ENCODE data around the gene LRRFIP1.
"Not testable (repeated sequence)": the region's sequence is repeated elsewhere in the genome, so short reads cannot be mapped to it uniquely, and the experiment has no call there.

The LRRFIP1 gene, protein sequence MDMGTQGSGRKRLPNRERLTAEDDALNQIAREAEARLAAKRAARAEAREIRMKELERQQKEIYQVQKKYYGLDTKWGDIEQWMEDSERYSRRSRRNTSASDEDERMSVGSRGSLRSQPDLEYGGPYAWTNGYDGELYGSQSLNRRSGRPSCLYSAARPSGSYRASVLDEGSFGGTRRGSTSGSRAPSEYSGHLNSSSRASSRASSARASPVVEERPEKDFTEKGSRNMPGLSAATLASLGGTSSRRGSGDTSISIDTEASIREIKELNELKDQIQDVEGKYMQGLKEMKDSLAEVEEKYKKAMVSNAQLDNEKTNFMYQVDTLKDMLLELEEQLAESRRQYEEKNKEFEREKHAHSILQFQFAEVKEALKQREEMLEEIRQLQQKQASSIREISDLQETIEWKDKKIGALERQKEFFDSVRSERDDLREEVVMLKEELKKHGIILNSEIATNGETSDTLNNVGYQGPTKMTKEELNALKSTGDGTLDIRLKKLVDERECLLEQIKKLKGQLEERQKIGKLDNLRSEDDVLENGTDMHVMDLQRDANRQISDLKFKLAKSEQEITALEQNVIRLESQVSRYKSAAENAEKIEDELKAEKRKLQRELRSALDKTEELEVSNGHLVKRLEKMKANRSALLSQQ

DNA sequence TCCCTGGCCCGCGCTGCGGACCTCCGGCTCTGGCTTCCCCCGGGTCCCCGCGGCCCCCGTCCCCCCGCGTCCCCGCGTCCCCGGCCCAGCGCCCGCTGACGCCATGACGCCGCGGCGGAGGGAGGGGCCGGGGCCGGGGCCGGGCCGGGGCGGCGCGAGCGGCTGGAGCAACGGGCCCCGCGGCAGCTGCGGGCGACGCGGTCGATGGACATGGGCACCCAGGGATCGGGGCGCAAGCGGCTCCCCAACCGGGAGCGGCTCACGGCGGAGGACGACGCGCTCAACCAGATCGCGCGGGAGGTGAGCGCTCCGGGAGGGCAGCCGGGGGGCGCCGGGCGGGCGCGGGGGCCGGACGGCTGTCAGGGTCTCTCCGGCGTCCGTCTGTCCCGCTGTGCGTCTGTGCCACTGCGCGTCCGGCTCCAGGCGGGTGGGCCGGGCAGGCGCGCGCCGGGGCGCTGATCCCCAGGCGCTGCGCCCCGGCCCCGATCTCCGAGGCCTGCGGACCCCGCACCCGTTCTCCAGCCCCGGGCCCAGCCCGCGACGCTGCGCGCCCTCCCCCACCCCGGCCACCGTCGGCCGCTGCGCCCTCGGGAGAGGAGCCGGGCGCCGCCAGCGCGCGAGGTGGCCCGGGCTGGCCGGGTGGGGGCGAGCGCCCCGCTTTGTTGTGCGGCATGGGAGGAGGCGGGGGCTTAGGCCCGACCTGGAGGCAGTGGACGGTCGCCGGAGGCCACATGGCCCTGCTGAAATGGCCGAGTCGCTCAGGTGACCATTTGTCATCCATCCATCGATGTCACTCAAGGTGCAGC, at the start of gene LRRFIP1:
Gene LRRFIP1, plus strand, starts transcription at position 147 of the 806 bp plus-strand sequence. Its CDS starts 58 bp downstream, at position 205.
- DNase-seq: no peak

DNA sequence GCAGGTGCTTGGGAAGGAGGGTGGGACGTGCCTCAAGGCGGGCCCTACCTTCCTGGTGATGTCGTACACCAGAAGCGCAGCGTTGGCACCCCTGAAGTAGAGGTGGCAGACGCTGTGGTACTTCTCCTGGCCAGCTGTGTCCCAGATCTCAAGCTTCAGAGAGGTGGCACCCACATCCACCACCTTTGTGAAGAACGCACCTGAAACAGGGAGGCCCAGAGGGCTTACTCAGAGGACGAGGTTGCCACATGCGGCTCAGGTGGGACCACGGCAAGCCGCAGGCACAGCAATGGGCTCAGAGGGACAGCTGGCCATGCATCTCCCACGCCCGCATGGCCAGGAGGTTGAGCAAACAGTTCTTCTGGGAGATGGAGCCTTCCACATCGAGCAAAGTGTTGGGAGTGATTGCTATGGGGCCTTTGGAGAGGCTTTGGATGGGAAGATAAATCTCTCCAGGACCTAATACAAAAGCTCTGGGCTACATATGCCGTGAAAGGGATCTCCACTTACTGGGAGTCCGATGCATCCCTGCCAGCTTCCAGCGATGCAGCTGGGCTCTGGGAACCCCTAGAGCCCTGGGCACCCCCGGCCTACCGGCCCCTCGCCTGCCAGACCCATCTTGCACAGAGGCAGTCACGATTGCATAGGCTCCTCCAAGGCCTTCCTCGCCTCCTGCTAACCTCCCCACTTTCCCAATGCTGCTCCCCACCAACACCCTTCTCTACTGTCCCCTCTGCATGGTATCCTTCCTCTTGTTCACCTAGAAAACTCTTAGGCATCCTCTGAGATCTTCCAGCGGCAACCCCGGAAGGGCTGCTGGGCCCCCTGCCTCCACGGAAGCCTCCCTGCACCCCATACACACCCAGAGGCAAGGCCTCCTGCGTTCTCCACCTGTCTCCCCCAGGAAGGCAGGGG, 49.2 kb upstream of the LRRFIP1 start:
- DNase-seq: no peak

DNA sequence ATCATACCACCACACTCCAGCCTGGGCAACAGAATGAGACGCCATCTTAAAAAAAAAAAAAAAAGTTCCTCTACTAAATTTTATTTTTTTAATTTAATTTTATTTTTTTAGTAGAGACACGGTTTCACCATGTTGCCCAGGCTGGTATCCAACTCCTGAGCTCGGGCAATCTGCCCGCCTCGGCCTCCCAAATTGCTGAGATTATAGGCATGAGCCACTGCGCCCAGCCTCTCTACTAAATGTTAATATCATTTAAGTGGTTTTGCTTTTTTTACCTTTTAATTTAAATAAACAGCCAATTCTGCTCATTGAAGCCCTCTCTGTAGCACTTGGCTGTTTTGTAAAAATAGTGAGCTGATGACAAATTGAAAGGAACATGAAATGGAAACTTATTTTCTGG, 46.1 kb upstream of the LRRFIP1 start:
- no peak for DNase-seq

DNA sequence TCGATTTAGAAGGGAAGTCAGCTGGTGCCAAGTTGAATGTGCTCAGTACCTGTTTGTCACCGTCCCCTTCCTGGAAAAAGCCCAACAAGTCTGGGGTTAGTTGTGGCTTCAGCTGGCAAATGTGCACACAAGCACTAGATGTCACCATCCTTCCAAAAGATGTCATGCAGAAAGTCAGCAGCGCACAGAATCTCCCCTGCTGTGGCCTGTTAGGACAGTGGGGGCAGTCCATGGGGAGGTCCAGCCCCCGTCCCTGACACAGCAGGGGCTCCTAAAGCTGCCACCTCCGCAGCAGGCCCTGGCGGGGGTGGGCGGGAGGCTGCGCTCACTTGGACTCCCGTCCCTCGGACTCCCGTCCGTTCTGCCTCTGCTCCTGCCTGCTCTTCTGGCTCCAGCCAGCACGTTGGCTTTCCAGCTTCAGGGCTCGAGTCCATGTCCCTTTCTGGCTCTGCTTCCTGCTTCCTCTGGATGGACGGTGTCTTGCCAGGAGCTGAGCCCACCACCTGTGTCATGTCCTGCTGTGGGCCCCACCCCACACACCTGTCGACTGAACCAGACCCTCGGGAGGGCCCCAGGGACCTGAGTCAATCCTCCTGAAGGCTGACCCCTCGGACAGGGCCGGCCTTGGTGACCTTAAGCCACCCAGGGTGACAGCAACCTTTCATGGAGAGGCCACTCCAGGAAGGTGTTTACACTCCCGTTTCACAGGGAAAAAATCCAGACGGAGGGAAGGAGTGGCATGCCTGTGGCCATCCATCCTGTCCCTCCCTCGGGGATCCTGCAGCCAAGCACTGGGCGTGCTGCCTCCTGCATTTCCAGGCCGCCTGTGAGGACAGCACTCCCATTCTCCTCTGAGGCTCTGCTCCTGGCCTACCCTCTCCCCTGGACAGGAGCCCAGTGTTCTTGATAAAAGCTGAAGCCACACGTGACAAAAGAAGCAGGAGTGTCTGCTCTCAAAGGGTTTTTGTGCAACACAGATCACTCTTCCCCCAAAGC, 45.3 kb upstream of the LRRFIP1 start:
- DNase-seq: no peak

DNA sequence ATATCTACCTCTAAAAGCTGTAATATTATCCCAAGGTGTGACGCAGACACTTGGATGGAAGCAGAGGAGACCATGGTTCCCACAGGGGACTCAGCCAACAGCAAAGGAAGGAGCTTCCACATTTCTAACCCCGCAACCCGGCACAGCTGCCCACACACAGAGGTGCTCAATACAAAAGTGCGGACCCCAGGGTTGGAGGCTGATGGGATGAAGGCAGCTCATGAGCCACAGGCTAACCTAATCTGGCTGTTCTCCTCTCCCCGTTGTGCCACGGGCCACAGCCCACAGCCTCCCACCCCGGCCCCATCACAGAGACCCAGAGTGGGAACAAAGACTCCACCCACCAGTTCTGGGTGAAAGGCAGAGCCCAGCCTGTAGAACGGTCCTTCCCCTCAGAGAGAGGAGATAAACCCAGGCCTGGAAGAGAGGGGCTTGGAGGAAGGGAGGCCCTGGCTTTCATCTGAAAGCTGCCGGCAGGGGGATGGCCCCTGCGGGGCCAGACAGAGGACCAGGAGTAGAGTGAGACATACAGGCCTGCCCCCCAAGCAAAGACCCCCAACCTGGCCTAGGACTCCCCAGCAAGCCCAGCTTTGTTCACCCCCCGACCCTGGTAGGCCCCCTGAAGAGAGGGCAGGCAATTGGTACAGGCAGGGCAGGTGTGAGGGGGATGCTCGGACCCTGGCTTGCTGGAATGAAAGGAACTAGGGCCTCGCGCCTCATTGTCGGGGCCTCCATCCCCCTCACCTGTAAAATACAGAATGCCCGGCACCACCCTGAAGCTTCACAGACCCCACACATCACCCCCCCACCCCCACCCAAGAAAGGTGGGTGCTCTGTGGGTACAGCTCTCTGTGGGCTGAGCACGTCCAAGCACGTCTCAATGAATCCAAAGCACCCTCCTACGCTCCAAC, 43.7 kb upstream of the LRRFIP1 start:
- DNase-seq: no peak

DNA sequence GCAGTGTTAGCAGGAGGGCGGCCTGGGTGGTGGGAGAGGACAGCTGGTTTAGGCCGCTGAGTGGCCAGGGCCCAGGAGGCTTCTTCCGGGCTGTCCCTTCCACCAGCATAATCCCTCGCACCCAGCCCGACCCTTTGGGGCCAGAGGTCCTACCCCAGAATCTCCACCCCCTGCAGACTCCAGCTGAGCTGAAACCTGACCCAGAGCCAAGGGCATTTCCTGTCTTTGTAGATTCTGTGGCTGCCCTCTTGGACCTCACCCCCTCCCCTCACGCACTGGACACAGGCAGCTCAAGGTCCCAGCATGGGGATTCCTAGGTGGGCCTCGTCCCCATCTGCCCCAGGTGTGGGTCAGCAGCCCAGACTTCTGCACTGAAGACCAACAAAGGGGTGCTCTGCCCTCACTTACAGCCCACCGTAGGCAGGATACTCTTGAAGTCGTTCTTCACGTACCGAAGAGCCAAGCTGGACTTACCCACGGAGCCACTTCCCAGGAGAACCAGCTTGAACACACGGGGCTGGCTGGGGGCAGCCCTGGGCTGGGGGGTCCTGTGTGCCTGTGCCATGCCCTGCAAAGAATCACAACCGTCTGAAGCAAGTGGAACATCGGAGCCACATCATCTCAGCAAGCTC, 41.7 kb upstream of the LRRFIP1 start:
- no peak for DNase-seq

DNA sequence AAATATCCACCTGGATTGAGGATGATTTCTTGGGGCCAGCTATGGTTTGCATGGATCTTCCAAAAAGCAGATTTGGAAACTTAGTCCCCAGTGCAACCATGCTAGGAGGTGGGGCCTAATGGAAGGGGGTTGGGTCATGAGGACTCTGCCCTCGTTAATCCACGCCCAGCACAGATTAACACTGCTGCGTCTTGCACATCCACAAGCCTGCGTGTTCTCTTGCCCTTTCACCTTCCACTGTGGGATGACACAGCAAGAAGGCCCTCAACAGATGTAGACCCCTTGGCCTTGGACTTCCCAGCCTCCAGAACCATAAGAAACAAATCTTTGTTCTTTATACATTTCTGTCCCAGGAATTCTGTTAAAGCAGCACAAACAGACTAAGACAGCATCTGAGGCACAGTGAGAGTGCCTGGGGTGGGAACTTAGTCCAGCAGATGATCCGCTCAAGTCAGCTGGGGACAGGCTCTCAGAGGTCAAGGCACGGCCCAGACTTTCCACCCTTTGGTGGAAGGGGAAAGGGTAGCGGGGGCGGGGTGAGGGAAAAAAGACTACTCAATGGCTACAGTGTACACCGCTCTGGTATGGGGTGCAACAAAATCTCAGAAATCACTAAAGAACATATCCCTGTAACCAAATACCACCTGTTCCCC, 39.2 kb upstream of the LRRFIP1 start:
- DNase-seq: no peak

DNA sequence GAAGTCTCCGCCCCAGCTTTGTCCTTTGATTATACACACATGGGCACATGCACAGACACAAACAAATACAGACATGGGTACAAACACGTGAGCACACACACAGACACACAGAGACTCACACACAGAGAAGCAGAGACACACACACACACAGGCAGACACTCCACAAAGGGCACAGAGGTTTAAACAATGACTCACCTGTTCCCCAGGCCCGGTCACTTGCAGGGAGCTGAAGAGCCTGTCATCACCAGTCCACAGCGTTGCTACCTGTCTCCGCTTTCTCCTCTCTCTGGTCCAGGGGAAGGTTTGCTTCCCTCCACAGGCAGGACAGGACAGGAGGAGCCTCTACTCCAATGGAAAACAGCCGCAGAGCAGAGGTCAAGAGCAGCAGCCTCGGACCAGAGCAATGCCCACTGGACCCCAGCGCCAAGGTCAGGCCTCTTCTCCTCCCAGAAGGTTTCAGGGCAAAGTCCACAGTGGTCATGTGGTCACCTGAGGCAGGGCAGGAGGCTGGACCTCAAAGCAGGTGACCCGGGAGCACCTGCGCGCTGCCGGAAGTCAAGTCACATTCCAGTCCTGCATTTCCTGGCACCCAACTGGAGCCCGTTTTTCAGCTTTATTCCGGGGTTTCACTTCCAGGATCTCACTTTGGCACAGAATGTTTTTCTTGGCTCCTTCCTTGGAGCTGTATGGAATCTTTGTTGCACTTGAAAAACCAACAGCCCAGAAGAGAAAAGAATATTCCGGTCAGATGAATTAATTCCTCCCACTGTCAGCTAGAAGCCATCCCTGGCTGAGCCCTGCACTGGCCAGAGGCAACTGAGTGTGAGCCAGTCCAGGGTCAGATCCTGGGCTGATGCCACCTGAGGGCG, 36.9 kb upstream of the LRRFIP1 start, which contains the start of gene RAB17:
Gene RAB17, minus strand, starts transcription at position 463 of the 869 bp plus-strand sequence. CDS start 4,580 bp downstream, outside the sequence.
- no peak for DNase-seq

DNA sequence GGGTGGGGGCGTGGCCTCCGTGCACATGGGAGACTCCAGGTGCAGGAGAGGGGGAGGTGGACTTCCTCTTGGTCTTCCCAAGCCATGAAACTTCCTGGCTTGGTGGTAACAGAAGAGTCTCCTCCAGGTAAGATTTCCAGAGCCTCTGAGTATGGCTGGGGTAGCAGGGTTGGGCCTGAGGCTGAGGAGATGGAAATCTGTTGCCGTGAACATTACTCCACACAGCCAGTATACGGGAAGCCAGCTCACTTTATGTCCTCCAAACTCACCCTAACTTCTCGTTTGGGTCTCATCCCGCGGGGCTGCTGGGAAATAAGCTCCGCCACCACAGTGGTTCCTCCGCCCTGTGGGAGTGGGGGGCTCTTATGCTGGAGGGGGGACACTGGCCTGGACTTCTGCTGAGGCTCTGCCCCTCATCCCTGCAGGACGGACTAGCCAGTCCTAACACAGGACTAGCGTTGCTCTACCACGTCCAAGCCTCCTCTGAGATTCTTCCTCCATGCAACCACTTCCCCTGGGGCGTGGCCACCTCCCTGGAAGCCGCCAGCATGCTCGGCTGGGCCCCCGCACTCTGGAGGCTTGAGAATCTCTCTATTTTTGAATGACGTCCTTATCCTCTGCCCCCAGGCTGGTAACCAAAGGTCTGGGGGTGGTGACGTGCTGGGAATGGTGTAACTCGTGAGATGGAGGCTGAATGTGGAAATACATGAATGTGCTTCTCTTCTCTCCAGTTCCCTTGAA, 36.1 kb upstream of the LRRFIP1 start:
- no peak for DNase-seq

DNA sequence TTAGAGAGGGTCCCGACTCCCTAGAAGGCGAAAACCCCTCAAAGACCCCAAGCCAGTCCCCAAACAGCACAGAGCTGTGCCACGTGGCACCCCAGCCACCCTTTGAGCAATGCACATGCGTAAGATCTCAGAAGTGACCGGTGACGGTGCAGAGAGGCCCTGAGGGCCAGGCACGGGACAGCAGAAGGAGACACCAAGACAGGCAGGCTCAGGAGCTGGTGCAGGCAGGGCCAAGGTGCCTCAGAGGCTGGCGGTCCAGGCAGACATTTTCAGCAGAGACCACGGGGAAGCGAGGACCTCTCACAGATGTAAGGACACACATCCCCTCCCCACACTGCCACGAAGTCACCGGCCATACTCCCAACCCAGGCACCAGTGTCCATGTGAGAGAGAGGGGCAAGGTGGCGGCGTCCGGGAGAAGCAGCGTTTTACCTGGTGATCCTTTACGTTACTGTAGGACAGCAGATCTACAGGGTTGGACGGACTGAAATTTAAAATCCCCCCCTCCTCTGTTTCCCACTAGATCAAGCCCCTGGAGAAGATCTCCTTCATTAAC, 34.9 kb upstream of the LRRFIP1 start:
- DNase-seq: no peak

DNA sequence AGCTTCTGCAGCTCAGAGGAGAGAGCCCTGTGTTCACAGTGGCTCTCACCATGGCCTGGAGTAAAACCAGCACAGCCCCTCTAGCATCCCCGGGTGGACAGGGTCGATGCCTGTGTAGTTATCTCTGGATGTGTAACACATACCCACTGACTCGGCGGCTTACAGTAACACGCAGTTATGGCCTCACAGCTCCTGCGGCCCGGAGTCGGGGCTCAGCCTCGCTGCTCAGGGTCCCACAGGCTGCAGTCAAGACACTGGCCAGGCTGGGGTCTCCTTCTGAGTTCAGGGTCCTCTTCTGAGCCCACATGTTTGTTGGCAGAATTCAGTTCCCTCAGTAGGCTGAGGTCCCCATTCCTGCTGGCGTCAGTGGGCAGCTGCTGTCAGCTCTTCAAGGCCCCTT, 34.4 kb upstream of the LRRFIP1 start:
- no peak for DNase-seq

DNA sequence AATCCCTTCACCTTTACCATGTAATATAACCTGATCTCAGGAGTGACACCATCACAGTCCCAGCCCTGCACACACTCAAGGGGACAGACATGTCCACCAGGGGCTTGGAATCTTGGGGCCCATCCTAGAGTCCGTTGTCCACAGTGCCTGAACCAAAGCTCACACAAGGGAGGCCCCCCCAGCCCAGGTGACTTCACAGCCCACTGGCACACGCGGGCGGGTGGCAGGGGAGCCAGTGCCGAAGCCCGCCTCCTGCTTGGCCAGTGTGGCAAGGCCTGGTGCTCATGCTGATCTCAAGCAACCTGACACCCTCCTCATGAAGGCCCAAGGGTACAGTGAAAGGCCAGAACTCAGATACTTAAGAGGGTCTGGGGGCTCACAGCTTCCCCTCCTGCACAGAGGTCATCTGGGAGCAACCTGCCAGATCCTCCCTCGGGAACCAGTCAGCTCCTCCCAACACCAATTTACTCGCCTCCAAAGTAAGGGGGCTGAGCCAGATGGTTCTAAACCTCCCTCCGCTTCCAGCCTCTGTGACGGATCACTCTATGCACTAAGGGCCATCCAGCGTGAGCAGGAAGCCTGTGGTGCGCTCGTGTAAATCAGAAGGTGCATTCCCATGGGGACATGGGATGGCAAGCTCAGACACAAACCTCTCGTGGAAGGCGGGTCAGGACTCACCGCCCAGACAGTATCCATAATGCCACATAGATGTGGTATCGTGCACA, 33.6 kb upstream of the LRRFIP1 start:
- no peak for DNase-seq

DNA sequence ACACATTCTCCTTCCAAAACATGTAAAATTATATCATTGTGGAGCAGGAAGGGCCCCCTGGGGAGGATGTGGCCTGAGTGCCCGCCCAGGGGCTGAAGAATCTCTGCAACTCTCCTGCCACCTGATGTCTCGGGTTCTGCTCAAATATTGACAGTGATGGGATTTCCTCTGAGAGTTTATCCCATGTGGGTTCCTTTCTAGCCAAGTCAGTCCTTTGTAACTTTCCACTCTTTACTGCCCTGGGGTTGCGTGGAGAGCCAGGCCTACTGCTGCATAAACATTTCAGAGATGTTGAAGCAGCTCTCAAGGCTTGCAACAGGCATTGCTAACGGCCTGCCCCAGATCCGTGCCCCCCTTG, 32.9 kb upstream of the LRRFIP1 start:
- no peak for DNase-seq

DNA sequence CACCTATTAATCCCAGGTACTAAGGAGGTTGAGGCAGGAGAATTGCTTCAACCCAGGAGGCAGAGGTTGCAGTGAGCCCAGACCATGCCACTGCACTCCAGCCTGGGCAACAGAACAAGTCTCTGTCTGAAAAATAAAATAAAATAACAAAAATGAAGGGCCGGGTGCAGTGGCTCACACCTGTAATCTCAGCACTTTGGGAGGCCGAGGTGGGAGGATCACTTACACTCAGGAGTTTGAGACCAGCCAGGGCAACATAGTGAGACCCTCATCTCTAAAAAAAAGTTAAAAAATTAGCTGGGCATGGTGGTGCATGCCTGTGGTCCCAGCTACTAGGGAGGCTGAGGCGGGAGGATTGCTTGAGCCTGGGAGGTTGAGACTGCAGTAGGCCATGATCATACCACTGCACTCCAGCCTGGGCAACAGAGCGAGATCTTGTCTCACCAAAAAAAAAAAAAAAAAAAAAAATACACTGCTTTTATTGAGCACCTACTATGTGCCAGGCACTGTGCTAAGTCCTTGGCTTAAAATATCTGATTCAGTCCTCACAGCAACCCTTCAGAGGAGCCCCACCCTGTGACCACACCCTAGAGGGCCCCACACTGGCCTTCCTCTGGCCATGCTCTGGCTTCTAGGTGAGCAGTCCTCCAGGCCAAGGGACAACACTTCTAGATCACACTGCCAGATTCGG, 31.4 kb upstream of the LRRFIP1 start:
- DNase-seq: not testable (repeated sequence)

DNA sequence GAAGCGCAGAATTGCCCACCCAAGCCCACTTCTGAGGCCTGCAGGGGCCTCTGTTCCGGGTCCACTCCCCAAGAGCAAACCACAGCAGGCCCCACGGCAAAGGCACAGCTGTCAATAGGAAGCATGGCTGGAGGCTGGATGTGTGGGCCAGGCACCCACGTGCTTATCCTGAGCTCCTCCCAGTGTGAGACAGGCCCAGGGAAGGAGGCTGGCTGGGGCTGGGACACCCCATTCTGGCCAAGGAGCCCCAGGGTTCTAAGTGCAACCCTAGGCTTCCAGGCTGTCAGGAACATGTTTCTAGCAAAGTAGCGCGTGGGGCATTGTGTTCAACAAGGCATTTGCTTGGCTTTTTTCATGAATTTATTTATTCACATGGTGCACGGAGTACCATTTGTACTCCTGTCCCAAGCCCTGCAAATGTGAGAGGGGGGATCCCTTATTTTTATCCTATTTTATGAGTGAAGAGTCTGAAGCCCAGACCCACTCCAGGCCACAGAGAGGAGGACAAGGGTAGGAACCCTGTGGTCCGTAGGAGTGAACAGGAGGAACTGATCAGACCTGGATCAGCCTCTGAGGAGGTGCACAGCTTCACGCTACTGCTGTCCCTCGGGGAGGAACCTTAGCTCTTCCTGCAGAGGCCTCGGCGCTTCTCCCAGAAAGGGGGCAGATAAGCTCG, 30.7 kb upstream of the LRRFIP1 start:
- no peak for DNase-seq
